Measurements from ENCODE around the gene GATAD1.

DNA sequence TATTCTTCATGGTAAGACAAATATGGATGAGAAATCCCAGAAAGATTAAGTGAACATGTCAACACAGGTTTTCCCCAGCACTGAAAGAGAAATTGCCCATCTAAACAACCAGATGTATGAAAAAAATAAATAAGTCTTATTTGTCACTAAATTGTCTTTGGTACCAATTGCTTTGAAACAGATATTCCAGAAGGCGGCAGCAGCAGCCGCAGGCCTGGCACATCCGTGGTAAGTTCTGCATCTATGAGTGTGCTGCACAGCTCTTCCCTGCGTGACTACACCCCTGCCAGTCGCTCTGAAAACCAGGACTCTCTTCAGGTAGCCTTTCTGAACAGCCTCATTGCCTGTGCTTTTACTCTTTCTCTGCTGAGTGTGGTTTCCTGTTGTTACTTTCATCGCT, 49.7 kb upstream of the GATAD1 start:
- TF ChIP-seq, protein P1, sequence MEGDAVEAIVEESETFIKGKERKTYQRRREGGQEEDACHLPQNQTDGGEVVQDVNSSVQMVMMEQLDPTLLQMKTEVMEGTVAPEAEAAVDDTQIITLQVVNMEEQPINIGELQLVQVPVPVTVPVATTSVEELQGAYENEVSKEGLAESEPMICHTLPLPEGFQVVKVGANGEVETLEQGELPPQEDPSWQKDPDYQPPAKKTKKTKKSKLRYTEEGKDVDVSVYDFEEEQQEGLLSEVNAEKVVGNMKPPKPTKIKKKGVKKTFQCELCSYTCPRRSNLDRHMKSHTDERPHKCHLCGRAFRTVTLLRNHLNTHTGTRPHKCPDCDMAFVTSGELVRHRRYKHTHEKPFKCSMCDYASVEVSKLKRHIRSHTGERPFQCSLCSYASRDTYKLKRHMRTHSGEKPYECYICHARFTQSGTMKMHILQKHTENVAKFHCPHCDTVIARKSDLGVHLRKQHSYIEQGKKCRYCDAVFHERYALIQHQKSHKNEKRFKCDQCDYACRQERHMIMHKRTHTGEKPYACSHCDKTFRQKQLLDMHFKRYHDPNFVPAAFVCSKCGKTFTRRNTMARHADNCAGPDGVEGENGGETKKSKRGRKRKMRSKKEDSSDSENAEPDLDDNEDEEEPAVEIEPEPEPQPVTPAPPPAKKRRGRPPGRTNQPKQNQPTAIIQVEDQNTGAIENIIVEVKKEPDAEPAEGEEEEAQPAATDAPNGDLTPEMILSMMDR (conservative IDR thresholded peaks at IDR 0.05; ENCODE audit: low read depth, low read length), result no peak
- TF ChIP-seq EZH2 (IDR thresholded peaks at IDR 0.05; ENCODE audit: borderline replicate concordance, low read depth, low read length, poor library complexity, severe bottlenecking), result no peak

Data from A673 (cell line).